SK-N-SH treated with all-trans-retinoic acid at 6 μM for 48 hours (cell line): ENCODE data around the gene TPK1.

Experiments
- CSDC2 ChIP-seq: fragments of 250-450 bp; sonication (Bioruptor Pico); IDR thresholded peaks from 2 replicates; pipeline ENCODE4 v1.5.0; 2020; ENCODE audit warnings: mild to moderate bottlenecking, moderate library complexity
- POU6F1 ChIP-seq: fragments of 250-450 bp; sonication (Bioruptor Pico); IDR thresholded peaks from 2 replicates; pipeline ENCODE4 v1.8.0; 2021; ENCODE audit warnings: low read depth, mild to moderate bottlenecking, moderate library complexity, borderline replicate concordance
- RARB ChIP-seq: fragments of 250-450 bp; sonication (Bioruptor Pico); IDR thresholded peaks from 2 replicates; pipeline ENCODE4 v1.8.0; 2021; ENCODE audit warnings: mild to moderate bottlenecking, moderate library complexity
- ZC3H10 ChIP-seq: fragments of 250-450 bp; sonication (Bioruptor Pico); IDR thresholded peaks from 2 replicates; pipeline ENCODE4 v1.5.1; 2021; ENCODE audit warnings: mild to moderate bottlenecking, moderate library complexity
- ZFP30 ChIP-seq: fragments of 450-650 bp; formaldehyde crosslinking; IDR thresholded peaks from 2 replicates; pipeline ENCODE4 v1.5.0; 2022; ENCODE audit warnings: mild to moderate bottlenecking, moderate library complexity
- ZNF565 ChIP-seq: fragments of 450-650 bp; formaldehyde crosslinking; conservative IDR thresholded peaks from 2 replicates; pipeline ENCODE4 v1.5.0; 2020; ENCODE audit warnings: low read depth, mild to moderate bottlenecking, moderate library complexity
- ZNF8 ChIP-seq: fragments of 450-650 bp; formaldehyde crosslinking; IDR thresholded peaks from 2 replicates; pipeline ENCODE4 v1.5.0; 2020; ENCODE audit warnings: mild to moderate bottlenecking, moderate library complexity

GRCh38 chr7:144588559-144589051, 247.2 kb downstream of the TPK1 start:
- TF ChIP-seq ZFP30 (CRISPR knock-in tag) (no peak), CSDC2 (CRISPR knock-in tag) (no peak), ZNF565 (no peak), RARB (CRISPR knock-in tag) (no peak), ZC3H10 (no peak), POU6F1 (CRISPR knock-in tag) (no peak), ZNF8 (CRISPR knock-in tag) (no peak)
